HEK293T (cell line): ENCODE results near the gene NKAPD1.
"Not testable (repeated sequence)": the region's sequence is repeated elsewhere in the genome, so short reads cannot be mapped to it uniquely, and the experiment has no call there.

Experiments used
- CTCF ChIA-PET: fragments of 350-600 bp; formaldehyde crosslinking; extraction: SDS; loops from one replicate; lab custom pipeline; 2021; ENCODE audit warnings: antibody characterized with exemption, inconsistent platforms; lab: Yijun Ruan, JAX
- POLR2A ChIA-PET: fragments of 350-600 bp; formaldehyde crosslinking; extraction: SDS; loops from one replicate; lab custom pipeline; 2020; ENCODE audit warnings: antibody characterized with exemption, inconsistent platforms; lab: Yijun Ruan, JAX
- DNase-seq: peaks from one replicate; pipeline ENCODE4 v3.0.0; 2012; ENCODE audit warnings: mixed read lengths; ENCODE audit errors: extremely low spot score
- ARNT ChIP-seq: fragments of 450-650 bp; IDR thresholded peaks from 2 replicates; pipeline ENCODE4 v1.6.1; 2017; ENCODE audit warnings: mild to moderate bottlenecking
- BHLHE40 ChIP-seq: fragments of 450-650 bp; IDR thresholded peaks from 2 replicates; pipeline ENCODE4 v1.6.1; 2016; ENCODE audit warnings: mild to moderate bottlenecking, moderate library complexity, borderline replicate concordance
- CTBP1 ChIP-seq: fragments of 450-650 bp; IDR thresholded peaks from 2 replicates; pipeline ENCODE4 v1.6.1; 2016; ENCODE audit warnings: borderline replicate concordance
- ELF4 ChIP-seq: fragments of 450-650 bp; IDR thresholded peaks from 2 replicates; pipeline ENCODE4 v1.6.1; 2017; ENCODE audit warnings: antibody characterized with exemption
- FOXA1 ChIP-seq: fragments of 450-650 bp; IDR thresholded peaks from 2 replicates; pipeline ENCODE4 v1.6.1; 2016; ENCODE audit warnings: mild to moderate bottlenecking
- FOXK2 ChIP-seq: fragments of 450-650 bp; IDR thresholded peaks from 2 replicates; pipeline ENCODE4 v1.6.1; 2016; ENCODE audit warnings: mild to moderate bottlenecking
- FOXM1 ChIP-seq: fragments of 450-650 bp; IDR thresholded peaks from 2 replicates; pipeline ENCODE4 v1.6.1; 2017; ENCODE audit warnings: mild to moderate bottlenecking, borderline replicate concordance
- HDGF ChIP-seq: fragments of 450-650 bp; IDR thresholded peaks from 2 replicates; pipeline ENCODE4 v1.6.1; 2017; ENCODE audit warnings: antibody characterized with exemption, borderline replicate concordance
- L3MBTL2 ChIP-seq: fragments of 450-650 bp; conservative IDR thresholded peaks from 2 replicates; pipeline ENCODE4 v1.6.1; 2016; ENCODE audit warnings: mild to moderate bottlenecking
- LEF1 ChIP-seq: fragments of 450-650 bp; IDR thresholded peaks from 2 replicates; pipeline ENCODE4 v1.6.1; 2017; ENCODE audit warnings: mild to moderate bottlenecking, borderline replicate concordance
- NFRKB ChIP-seq: fragments of 450-650 bp; IDR thresholded peaks from 2 replicates; pipeline ENCODE4 v1.6.1; 2016; ENCODE audit warnings: mild to moderate bottlenecking, moderate library complexity
- PKNOX1 ChIP-seq: fragments of 450-650 bp; IDR thresholded peaks from 2 replicates; pipeline ENCODE4 v1.6.1; 2016
- SP1 ChIP-seq: fragments of 450-650 bp; IDR thresholded peaks from 2 replicates; pipeline ENCODE4 v1.6.1; 2017
- SUZ12 ChIP-seq: fragments of 450-650 bp; IDR thresholded peaks from 2 replicates; pipeline ENCODE4 v1.6.1; 2016; ENCODE audit warnings: mild to moderate bottlenecking
- TARDBP ChIP-seq: fragments of 450-650 bp; IDR thresholded peaks from 2 replicates; pipeline ENCODE4 v1.6.1; 2016
- ZNF384 ChIP-seq: fragments of 450-650 bp; IDR thresholded peaks from 2 replicates; pipeline ENCODE4 v1.6.1; 2016

The NKAPD1 gene

GRCh38 chr11:112037527-112037926, 36.6 kb upstream of the NKAPD1 start:
- ChIA-PET CTCF (no interaction called here), POLR2A (interaction anchor here (0.5 kb wide), 1 partner anchor 100 kb away, joined by 3 read pairs; the partner anchor contains the start of gene DIXDC1)
- TF ChIP-seq FOXA1 (no peak), L3MBTL2 (no peak), TARDBP (no peak), SUZ12 (no peak), FOXK2 (no peak), CTBP1 (no peak), BHLHE40 (no peak), NFRKB (no peak), LEF1 (no peak), PKNOX1 (no peak), ELF4 (no peak), ZNF384 (no peak), FOXM1 (no peak), ARNT (no peak), HDGF (no peak), SP1 (no peak)
- no peak for DNase-seq

GRCh38 chr11:112042161-112042960, 31.7 kb upstream of the NKAPD1 start:
- POLR2A ChIA-PET, result interaction anchor here (0.9 kb wide), 1 partner anchor 116 kb away, joined by 3 read pairs; no protein-coding TSS in a partner anchor
- DNase-seq, result no peak
- CTCF ChIA-PET, result no interaction called here
- no peak for TF ChIP-seq CTBP1
- no peak for TF ChIP-seq TARDBP
- no peak for TF ChIP-seq ELF4
- no peak for TF ChIP-seq PKNOX1
- no peak for TF ChIP-seq HDGF
- TF ChIP-seq FOXA1, result no peak
- TF ChIP-seq SP1, result no peak
- no peak for TF ChIP-seq SUZ12
- no peak for TF ChIP-seq LEF1
- TF ChIP-seq BHLHE40, result no peak
- no peak for TF ChIP-seq L3MBTL2

- POLR2A ChIA-PET, result no interaction called here
- CTCF ChIA-PET, result no interaction called here
Observed at GRCh38 chr11:112042961-112043304, 31.2 kb upstream of the NKAPD1 start.

GRCh38 chr11:112044961-112045360, 29.1 kb upstream of the NKAPD1 start:
- POLR2A ChIA-PET, result no interaction called here
- TF ChIP-seq FOXM1 (no peak), CTBP1 (no peak), ZNF384 (no peak), LEF1 (no peak), SP1 (no peak), ARNT (no peak), NFRKB (no peak), BHLHE40 (no peak), TARDBP (no peak), FOXK2 (no peak), L3MBTL2 (no peak), PKNOX1 (no peak), HDGF (no peak), FOXA1 (no peak), ELF4 (no peak), SUZ12 (no peak)
- DNase-seq, result no peak
- CTCF ChIA-PET, result no interaction called here

More at GRCh38 chr11:112042961-112043304, 31.2 kb upstream of the NKAPD1 start:
- TF ChIP-seq L3MBTL2 (no peak), ARNT (no peak), SP1 (no peak), LEF1 (no peak), ELF4 (no peak)
- no peak for DNase-seq

- DNase-seq, POLR2A ChIA-PET, CTCF ChIA-PET: not testable (repeated sequence)
Observed at GRCh38 chr11:112046647-112047046, 27.5 kb upstream of the NKAPD1 start.

GRCh38 chr11:112048256-112048655, 25.8 kb upstream of the NKAPD1 start:
- CTCF ChIA-PET, POLR2A ChIA-PET, DNase-seq: not testable (repeated sequence)

GRCh38 chr11:112049777-112050176, 24.3 kb upstream of the NKAPD1 start:
- ChIA-PET POLR2A (no interaction called here), CTCF (no interaction called here)
- no peak for TF ChIP-seq ARNT
- no peak for DNase-seq
